Globus pallidus (tissue), 1 donor: ENCODE measurements around the gene TMEM50B.
"Not testable (repeated sequence)": the region's sequence is repeated elsewhere in the genome, so short reads cannot be mapped to it uniquely, and the experiment has no call there.

Experiments
- DNase-seq: peaks from one replicate; pipeline ENCODE4 v3.0.0-alpha.2; 2015; ENCODE audit warnings: low spot score

Gene TMEM50B

GRCh38 chr21:33478182-33478581 lies 1.6 kb downstream of the TMEM50B start:
- DNase-seq = no peak

- DNase-seq = no peak
Observed at GRCh38 chr21:33477066-33477465, 2.7 kb downstream of the TMEM50B start.

GRCh38 chr21:33473344-33473743 lies 6.4 kb downstream of the TMEM50B start:
- no peak for DNase-seq

GRCh38 chr21:33470701-33471100 lies 9.1 kb downstream of the TMEM50B start:
- no peak for DNase-seq

- DNase-seq = not testable (repeated sequence)
Observed at GRCh38 chr21:33469183-33469582, 10.6 kb downstream of the TMEM50B start.

- DNase-seq = no peak
Observed at GRCh38 chr21:33461538-33462250, 18.1 kb downstream of the TMEM50B start.

- no peak for DNase-seq
Observed at GRCh38 chr21:33458861-33459260, 20.9 kb downstream of the TMEM50B start.

GRCh38 chr21:33455686-33456446 lies 23.9 kb downstream of the TMEM50B start:
- no peak for DNase-seq

- no peak for DNase-seq
Observed at GRCh38 chr21:33452362-33452761, 27.4 kb downstream of the TMEM50B start.

- DNase-seq = no peak
Observed at GRCh38 chr21:33451634-33452071, 28.1 kb downstream of the TMEM50B start.

- no peak for DNase-seq
Observed at GRCh38 chr21:33449616-33450015, 30.2 kb downstream of the TMEM50B start.

- DNase-seq = not testable (repeated sequence)
Observed at GRCh38 chr21:33446620-33447019, 33.2 kb downstream of the TMEM50B start.

GRCh38 chr21:33444499-33444898 lies 35.3 kb downstream of the TMEM50B start:
- no peak for DNase-seq

- DNase-seq = no peak
Observed at GRCh38 chr21:33443194-33443593, 36.6 kb downstream of the TMEM50B start.

- DNase-seq = no peak
Observed at GRCh38 chr21:33441489-33442477, 38.0 kb downstream of the TMEM50B start.

GRCh38 chr21:33437140-33437539 lies 42.6 kb downstream of the TMEM50B start:
- no peak for DNase-seq

- DNase-seq = no peak
Observed at GRCh38 chr21:33434770-33435360, 44.9 kb downstream of the TMEM50B start.

GRCh38 chr21:33433425-33434114 lies 46.2 kb downstream of the TMEM50B start:
- peak; percentile 40 for DNase-seq

GRCh38 chr21:33433001-33433400 lies 46.8 kb downstream of the TMEM50B start:
- no peak for DNase-seq

GRCh38 chr21:33432496-33432895 lies 47.3 kb downstream of the TMEM50B start:
- no peak for DNase-seq

- no peak for DNase-seq
Observed at GRCh38 chr21:33430858-33431257, 48.9 kb downstream of the TMEM50B start.
